GM12864 (cell line): Measurements from ENCODE around the gene MRC2.

Source experiments
- DNase-seq: peaks from one replicate; pipeline ENCODE4 v3.0.0-alpha.2; 2011; ENCODE audit warnings: low read depth
- H3K4me3 ChIP-seq: 2 replicates; pipeline ENCODE4 v1.5.1; 2011; ENCODE audit warnings: mild to moderate bottlenecking, low read depth, low read length, control low read depth
- CTCF ChIP-seq: IDR thresholded peaks from 2 replicates; pipeline ENCODE4 v1.5.1; 2011; ENCODE audit warnings: low read depth, mild to moderate bottlenecking, moderate library complexity, low read length, control low read depth, inconsistent platforms; ENCODE audit errors: missing control alignments

Gene MRC2

GRCh38 chr17:62652251-62653001 lies 25.0 kb downstream of the MRC2 start:
- TF ChIP-seq CTCF, result no peak
- no peak for DNase-seq
- peak overlapping the region; percentile 44 for H3K4me3 ChIP-seq

DNA sequence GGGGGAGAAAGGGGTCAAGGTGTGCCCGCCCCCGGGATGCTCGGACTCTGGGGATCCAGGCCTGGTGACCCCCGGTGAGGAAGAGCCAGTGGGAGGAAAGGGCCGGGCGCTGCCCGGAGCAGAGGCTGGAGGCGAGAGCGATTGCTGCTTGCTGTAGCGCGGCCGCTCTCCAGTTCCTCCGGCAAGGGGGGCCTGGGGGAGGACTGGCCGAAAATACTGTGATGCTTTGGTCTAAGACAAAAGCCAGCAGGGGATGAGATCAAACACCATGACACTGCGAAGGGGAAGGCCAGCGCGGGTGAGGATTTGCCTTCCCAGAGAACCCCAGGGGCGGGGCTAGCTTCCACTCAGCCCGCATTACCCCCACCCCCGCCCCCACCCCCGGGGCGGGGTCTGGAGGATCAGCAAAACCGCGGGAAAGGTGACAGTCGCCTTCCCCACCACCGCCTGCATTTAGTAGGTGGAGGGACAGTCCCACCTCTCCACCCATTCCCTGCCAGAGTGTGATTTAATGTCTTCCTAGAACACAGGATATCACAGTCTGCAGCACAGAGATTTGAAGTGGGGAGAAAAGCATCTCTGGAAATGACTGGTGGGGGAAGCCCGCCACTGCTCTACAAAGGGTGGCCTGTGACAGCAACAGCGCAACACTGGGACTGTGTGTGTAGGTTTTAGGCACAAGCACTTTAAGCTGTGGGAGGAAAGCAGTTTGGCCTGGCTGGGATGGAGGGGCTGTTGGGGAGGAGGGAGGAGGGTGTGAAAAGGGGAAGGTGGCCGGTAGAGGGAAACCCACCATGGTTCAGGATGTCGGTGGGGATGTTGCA lies 25.7 kb downstream of the MRC2 start:
- peak overlapping the region; percentile 44 for H3K4me3 ChIP-seq
- TF ChIP-seq CTCF, result no peak
- DNase-seq, result peak; percentile 53

DNA sequence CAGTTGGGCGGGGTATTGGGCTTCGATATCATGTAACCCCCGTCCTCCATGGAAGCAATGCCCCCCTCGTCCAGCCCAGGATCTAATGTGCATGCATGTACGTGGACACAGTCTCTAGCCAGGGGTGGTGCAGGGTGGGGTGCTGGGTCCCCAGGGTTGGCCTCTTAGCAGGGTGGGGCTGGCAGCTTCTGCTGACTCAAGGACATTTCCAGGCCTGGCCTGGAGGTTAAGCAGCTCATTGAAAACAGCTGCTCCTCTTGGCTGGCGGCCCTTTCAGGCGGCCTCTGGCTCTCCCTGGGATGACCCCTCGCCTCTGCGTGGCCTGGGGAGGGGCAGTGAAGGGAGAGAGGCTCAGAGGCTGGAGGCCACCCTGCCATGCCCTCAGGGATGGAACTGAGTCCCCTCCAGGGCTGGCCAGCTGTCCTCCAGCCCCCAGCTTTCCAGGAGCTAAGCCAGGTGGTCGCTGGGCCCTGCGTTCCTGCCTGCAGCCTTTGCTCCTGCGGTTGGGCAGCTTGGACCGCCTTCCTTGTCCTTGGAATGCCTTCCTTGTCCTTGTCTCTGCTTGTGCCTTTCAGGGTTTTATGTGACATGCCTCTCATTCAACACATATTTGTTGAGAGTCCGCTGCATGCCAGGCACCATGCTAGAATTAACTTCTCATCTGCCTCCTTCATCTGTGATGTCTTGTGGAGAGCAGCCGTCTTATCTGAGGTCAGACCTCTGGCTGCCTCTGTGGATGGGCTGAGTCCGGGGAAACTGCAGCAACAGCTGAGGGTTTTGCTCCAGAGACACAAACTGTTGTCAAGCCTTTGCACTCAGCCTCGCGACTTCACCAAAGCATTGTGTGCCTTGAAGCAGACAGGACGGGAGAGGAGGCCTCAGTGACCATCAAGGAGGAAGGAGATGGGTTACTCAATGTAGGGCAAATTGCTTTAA lies 26.6 kb downstream of the MRC2 start:
- H3K4me3 ChIP-seq, result no peak overlapping the region
- TF ChIP-seq CTCF, result no peak
- DNase-seq, result no peak

GRCh38 chr17:62655656-62656055 lies 28.2 kb downstream of the MRC2 start:
- no peak for DNase-seq
- H3K4me3 ChIP-seq, result no peak overlapping the region
- no peak for TF ChIP-seq CTCF

- no peak for TF ChIP-seq CTCF
- no peak for DNase-seq
- no peak overlapping the region for H3K4me3 ChIP-seq
These were observed 29.0 kb downstream of the MRC2 start for GRCh38 chr17:62656446-62656845.

- no peak for TF ChIP-seq CTCF
- no peak overlapping the region for H3K4me3 ChIP-seq
- no peak for DNase-seq
These were observed 29.7 kb downstream of the MRC2 start for GRCh38 chr17:62657145-62657665.
